GM13976 (cell line): ENCODE data around the gene ZCCHC8.
A peak's percentile ranks its signal among the peaks of the same experiment; 100 is the strongest.

Experiments used
- DNase-seq: peaks from one replicate; pipeline ENCODE4 v3.0.0; 2012; ENCODE audit warnings: low spot score
- CTCF ChIP-seq: IDR thresholded peaks from 2 replicates; pipeline ENCODE4 v1.5.1; 2012; ENCODE audit warnings: borderline replicate concordance, mild to moderate bottlenecking; ENCODE audit not compliant: insufficient read depth; ENCODE audit errors: extremely low read depth, missing control alignments, control extremely low read depth
- in situ Hi-C: fragments of 300-500 bp; cut with MboI; formaldehyde crosslinking; loops from one replicate; pipeline ENCODE4 v1.12.0; 2022; ENCODE audit warnings: low sequenced_read_pairs, mixed read lengths, inconsistent platforms; ENCODE audit not compliant: unreplicated experiment

Gene ZCCHC8

GRCh38 chr12:122533856-122534255, 33.1 kb upstream of the ZCCHC8 start:
- in situ Hi-C loops: no loop called here
- no peak for TF ChIP-seq CTCF
- DNase-seq: no peak

DNA sequence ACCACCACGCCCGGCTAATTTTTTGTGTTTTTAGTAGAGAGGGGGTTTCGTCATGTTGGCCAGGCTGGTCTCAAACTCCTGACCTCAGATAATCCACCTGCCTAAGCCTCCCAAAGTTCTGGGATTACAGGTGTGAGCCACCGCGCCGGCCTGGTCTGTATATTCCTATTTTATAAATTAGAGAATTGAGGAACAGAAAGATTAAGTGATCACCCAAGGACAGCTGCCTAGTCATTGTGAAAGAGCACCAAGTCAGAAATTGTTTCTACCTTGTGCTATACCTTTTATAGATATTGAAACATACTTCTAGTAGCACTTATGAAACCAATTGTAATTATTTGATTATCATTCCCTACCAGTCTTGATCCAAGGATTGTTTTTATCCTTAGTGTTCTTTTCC, 28.3 kb upstream of the ZCCHC8 start:
- in situ Hi-C loops: no loop called here
- TF ChIP-seq CTCF: no peak
- DNase-seq: no peak

DNA sequence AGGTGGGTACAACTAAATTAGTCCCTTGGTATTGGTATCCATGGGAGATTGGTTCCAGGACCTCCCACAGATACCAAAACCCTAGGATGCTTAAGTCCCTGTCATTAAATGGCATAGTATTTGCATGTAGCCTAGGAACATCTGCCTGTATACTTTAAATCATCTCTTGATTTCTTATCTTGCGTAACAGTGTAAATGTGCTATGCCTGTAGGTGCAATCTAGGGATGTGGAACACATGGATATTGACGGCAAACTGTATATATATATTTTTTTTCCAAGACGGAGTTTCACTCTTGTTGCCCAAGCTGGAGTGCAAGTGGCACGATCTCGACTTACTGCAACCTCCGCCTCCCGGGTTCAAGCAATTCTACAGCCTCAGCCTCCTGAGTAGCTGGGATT, 27.9 kb upstream of the ZCCHC8 start:
- TF ChIP-seq CTCF: no peak
- no peak for DNase-seq
- in situ Hi-C loops: no loop called here

DNA sequence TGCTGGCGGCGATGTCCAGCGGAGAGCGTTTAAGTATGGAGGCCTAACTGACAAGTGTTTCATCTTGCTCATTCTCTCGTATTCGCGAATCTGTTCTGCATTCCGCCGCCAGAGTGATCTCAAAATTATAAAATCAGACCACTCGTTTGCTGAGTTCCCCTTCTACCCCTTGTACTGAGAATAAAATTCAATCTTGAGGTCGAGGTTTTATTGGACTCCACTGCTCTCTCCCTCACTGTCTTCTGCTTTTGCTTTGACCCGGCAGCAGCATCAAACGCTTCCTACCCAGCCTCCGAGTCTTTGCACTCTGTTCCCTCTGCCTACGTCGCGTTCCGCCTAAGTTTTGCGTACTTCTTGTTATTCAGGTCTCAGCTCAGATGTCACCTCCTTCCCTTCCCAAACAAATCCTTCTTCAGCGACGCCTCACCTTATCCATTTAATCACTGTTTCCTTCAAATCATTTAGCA, 26.8 kb upstream of the ZCCHC8 start:
- DNase-seq: no peak
- no peak for TF ChIP-seq CTCF
- in situ Hi-C loops: no loop called here

GRCh38 chr12:122526683-122527477, 26.1 kb upstream of the ZCCHC8 start, which contains the start of the genes KNTC1 and RSRC2:
KNTC1 (plus strand) TSS chr12:122527249; CDS start chr12:122530064, 2,815 bp downstream.
RSRC2 (minus strand) TSS chr12:122526936; CDS start chr12:122526853, 83 bp downstream.
- TF ChIP-seq CTCF: no peak
- in situ Hi-C loops: no loop called here
- peak; percentile 95 for DNase-seq

DNA sequence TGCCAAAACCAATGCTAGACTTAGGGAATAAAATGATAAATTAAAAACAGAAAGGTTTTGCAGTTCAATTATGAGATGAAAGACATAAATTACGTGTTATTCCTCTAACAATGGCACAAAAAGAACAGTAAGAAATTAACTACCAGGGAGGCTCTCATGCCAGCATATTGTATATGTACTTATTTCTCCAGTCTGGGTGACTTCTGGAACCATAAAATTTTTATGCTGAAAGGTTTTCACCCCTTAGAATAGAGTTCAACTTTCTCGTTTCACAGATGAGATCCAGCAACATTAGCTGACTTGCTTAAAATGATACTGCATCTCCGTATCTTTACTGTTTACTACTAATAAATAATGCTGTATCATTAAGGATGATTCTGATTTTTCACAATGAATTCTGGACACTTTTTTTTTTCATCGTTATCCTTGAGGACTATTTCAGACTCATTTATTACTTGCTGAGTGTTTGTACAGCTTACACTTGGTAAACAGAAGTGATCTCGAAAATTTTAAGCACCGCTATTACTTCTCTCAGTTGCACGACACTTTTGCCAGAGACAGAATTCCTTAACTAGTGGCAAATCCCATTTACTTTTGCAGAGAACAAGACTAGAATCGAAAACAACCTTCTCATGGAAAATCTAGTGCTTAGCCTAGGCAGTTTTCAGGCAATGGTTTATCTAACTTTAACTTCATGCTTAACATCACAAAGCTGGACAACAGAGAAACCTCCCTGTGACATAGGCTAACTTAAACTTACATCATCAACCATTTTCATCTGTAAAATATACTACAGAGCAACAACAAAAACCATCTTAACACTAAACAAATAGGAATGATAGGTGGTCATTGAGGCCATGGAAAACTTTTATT, 23.4 kb upstream of the ZCCHC8 start:
- TF ChIP-seq CTCF: no peak
- in situ Hi-C loops: no loop called here

More for the DNA sequence above, 23.4 kb upstream of the ZCCHC8 start:
- DNase-seq: no peak
